Cardiac muscle cell (in vitro differentiated cells and primary cell): ENCODE measurements around the gene SLC29A1. TPM values are rescaled to one million over a fixed set of nuclear protein-coding genes. Genes with fewer than 3 reads are reported as not detected.

ENCODE experiments used
- DNase-seq, 2 donors: peaks; one replicate each; pipeline versions ENCODE4 v3.0.0 to v3.0.0-alpha.2; 2010 to 2017; ENCODE audit warnings: low read depth in 1 of 2, low spot score in 1 of 2
- H3K27ac ChIP-seq: fragments of 200-600 bp; sonication (generic); 2 replicates; pipeline ENCODE4 v1.5.1; 2016
- H3K27me3 ChIP-seq: fragments of 200-600 bp; sonication (generic); 2 replicates; pipeline ENCODE4 v1.6.0; 2016; ENCODE audit warnings: control low read depth
- H3K36me3 ChIP-seq: fragments of 200-600 bp; sonication (generic); 2 replicates; pipeline ENCODE4 v1.5.1; 2016; ENCODE audit warnings: control low read depth
- H3K4me1 ChIP-seq: fragments of 200-600 bp; sonication (generic); 2 replicates; pipeline ENCODE4 v1.8.1; 2017; ENCODE audit warnings: low read depth, mild to moderate bottlenecking, mixed run types
- H3K4me3 ChIP-seq: fragments of 200-600 bp; sonication (generic); 2 replicates; pipeline ENCODE4 v1.5.1; 2016; ENCODE audit warnings: mild to moderate bottlenecking
- H3K9me3 ChIP-seq: fragments of 200-600 bp; sonication (generic); 2 replicates; pipeline ENCODE4 v1.5.1; 2017; ENCODE audit warnings: low read depth, mild to moderate bottlenecking, control low read depth
- CTCF ChIP-seq: IDR thresholded peaks from 2 replicates; pipeline ENCODE4 v1.5.1; 2012; ENCODE audit warnings: low read depth, mild to moderate bottlenecking, low read length
- polyA plus RNA-seq: library from polyadenylated mRNA; unstranded; fragments of >200 nt; fragmentation: Nextera tagmentation; extraction: Ambion mirVana; gene quantifications from 2 replicates; pipeline ENCODE4 v1.2.1, GENCODE V29; 2016
- total RNA-seq: library from RNA; depleted of rRNA; stranded (reverse); fragments of >200 nt; gene quantifications from 2 replicates; pipeline ENCODE4 v1.2.3, GENCODE V29; 2016

Gene SLC29A1
- total and polyA plus RNA-seq, 2 experiments from 2014 or later = 62.7 to 88.7 TPM

GRCh38 chr6:44250718-44251123 lies 27.3 kb downstream of the SLC29A1 start:
- H3K9me3 ChIP-seq = no peaks in the 10 kb centered on the region
- no peaks in the 10 kb centered on the region for H3K27me3 ChIP-seq
- H3K27ac ChIP-seq = peak overlapping the region; percentile 23
- H3K4me1 ChIP-seq = peaks cover 8% of the 10 kb centered on the region
- TF ChIP-seq CTCF = no peak
- no peak overlapping the region for H3K4me3 ChIP-seq
- no peak for DNase-seq
- peaks cover 69% of the 10 kb centered on the region for H3K36me3 ChIP-seq

DNA sequence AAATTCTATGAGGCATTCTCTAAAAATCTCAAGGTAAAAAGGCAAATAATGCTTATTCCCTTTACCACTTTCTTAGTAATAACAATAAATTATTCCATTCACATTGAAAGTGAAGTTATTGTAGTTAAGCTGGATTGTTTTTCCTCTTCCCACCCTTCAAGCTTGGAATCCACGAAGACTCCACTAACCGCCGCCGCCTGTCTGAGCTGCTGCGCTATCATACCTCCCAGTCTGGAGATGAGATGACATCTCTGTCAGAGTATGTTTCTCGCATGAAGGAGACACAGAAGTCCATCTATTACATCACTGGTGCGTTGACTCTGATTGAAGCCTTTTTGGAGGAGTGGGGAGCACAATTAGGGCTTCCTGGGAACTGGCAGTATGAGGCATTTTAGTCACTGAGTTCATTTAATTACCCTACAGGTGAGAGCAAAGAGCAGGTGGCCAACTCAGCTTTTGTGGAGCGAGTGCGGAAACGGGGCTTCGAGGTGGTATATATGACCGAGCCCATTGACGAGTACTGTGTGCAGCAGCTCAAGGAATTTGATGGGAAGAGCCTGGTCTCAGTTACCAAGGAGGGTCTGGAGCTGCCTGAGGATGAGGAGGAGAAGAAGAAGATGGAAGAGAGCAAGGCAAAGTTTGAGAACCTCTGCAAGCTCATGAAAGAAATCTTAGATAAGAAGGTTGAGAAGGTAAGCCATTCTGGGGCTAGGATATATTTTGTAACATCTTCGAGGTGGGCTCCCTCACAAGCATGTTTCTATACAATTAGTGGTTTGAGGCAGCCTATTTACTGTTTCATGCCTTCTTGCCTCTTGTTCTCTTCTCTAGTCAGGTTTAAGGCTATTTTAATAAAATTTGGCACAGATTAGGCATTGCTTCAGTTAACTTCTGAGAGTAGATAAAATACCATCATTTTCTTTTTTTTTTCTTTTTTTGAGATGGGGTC lies 28.5 kb downstream of the SLC29A1 start:
- DNase-seq = no peak
- no peaks in the 10 kb centered on the region for H3K27me3 ChIP-seq
- H3K4me3 ChIP-seq = no peak overlapping the region
- H3K9me3 ChIP-seq = no peaks in the 10 kb centered on the region
- peaks cover 70% of the 10 kb centered on the region for H3K36me3 ChIP-seq
- H3K4me1 ChIP-seq = peaks cover 8% of the 10 kb centered on the region
- no peak for TF ChIP-seq CTCF
- H3K27ac ChIP-seq = peak overlapping the region; percentile 16

DNA sequence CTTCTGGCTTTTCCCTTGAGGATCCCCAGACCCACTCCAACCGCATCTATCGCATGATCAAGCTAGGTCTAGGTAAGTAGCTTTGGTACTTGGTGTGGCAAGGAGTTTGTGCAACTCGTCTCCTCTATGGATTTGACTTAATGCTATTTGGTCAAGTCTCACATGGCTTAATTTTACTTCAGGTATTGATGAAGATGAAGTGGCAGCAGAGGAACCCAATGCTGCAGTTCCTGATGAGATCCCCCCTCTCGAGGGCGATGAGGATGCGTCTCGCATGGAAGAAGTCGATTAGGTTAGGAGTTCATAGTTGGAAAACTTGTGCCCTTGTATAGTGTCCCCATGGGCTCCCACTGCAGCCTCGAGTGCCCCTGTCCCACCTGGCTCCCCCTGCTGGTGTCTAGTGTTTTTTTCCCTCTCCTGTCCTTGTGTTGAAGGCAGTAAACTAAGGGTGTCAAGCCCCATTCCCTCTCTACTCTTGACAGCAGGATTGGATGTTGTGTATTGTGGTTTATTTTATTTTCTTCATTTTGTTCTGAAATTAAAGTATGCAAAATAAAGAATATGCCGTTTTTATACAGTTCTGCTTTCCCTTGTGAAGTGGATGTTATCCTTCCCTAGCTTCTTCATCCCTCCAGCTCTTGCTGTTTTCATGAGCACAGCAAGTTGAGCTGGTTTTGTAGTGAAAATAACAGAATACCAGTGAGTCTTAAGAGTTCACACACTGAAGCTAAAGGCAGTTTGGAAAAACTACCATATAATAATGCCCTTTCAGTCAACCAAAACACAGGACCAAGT lies 30.1 kb downstream of the SLC29A1 start:
- Histone ChIP-seq H3K27ac (no peak overlapping the region), H3K9me3 (no peaks in the 10 kb centered on the region), H3K27me3 (no peaks in the 10 kb centered on the region), H3K4me3 (no peak overlapping the region), H3K4me1 (peaks cover 6% of the 10 kb centered on the region), H3K36me3 (peaks cover 70% of the 10 kb centered on the region)
- DNase-seq = peak; percentile 50 to 65
- peak; percentile 56 for TF ChIP-seq CTCF

DNA sequence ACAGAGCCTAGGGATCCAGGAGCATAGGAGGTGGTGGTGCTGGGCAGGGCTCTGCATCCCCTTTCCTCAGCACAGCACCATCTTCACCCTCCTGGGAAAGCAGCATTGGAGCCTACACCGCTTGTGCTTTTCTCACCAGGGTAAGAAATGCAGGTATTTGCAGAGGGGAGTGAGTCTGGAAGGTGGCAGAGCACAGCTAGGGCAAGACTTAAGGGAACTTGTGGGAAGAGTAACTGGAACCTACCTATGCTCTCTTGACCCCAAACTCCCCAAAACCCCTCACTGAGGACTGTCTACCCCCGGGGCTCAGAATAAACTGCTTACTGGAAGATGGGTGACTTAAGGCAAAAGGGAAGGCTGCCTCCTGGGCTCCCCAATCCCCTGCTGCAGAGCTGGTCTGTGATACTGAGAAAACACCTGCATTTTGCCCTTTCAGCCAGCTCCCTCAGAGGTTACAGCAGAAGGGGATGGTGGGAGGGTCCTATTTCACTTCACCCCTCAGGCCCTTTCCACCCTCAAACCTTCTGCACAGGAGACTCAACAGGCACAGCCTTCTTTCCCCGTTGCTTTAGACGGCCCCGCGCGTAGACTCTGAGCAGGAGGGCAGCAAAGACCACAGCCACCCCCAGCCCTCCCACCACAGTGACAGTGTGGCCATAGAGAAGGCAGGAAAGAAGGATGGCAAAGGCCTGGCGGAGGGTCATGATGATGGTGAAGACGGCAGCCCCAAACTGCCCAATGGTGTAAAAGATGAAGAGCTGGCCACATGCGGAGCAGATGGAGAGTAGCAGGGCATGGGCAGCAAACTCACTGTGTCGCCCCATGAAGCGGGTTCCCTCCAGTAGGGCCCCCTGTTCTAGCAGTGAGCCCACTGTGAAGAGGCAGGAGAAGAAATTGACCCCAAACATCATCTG lies 31.1 kb downstream of the SLC29A1 start:
- no peaks in the 10 kb centered on the region for H3K27me3 ChIP-seq
- H3K4me3 ChIP-seq = no peak overlapping the region
- H3K36me3 ChIP-seq = peaks cover 64% of the 10 kb centered on the region
- H3K4me1 ChIP-seq = no peaks in the 10 kb centered on the region
- H3K27ac ChIP-seq = no peak overlapping the region
- TF ChIP-seq CTCF = no peak
- H3K9me3 ChIP-seq = no peaks in the 10 kb centered on the region
- DNase-seq = no peak
